ENCODE measurements around the gene FIGNL2.

Gene FIGNL2

DNA sequence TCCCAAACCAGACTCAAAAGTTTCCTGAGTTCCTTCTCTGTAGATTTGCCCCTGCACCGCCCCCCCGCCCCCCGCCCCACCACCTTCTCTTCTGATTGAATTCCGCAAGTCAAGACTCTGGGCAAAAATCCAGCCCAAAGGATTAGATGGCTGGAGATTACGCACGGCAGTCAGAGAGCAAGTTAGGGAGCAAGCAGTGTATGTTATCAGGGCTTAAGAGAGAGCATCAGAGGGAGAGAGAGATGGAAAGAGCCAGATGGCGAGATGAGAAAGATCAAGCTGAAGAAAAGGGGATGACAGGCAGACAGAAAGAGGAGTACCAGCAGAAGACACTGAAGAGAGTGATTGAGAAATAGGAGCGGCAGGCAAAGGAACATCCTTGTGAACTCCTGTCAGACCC is 25.5 kb upstream of the FIGNL2 start:
- DNase-seq (ENCODE audit: low read depth): no peak

DNA sequence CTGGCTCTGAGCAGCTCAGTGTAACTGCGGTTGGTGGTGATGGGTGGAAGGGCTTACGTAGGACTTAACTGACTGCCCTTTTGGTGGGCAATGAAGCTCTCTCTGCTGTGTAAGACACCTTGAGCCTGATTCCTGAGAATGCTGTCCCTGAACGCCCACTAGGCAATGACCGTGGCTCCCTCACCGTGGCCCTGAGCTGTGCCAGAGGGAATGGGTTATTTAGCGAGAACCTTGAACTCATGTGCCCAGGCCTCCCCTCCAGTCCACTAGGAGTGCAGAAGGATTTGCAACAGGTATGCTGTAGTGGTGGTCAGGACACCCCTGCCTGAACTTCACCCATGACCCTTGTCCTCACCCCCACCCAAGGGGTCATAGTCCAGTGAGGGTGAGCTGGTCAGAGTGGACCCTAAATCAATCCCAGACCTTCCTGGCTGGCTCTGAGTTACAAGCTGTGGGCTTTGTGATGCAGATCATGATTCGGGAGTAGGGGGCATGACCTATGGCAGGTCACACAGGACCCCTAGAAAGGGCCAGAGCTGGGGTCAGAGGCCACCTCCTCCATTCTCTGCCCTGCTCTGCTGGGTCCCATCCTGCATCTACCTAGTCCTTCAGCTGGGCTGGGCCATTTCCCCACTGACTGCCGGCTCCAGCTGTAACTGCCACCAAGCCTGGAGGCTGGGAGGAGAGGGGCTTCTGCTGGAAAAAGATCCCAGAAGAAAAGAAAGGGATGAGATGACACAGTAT is 24.9 kb upstream of the FIGNL2 start:
- DNase-seq (ENCODE audit: low read depth): no peak

DNA sequence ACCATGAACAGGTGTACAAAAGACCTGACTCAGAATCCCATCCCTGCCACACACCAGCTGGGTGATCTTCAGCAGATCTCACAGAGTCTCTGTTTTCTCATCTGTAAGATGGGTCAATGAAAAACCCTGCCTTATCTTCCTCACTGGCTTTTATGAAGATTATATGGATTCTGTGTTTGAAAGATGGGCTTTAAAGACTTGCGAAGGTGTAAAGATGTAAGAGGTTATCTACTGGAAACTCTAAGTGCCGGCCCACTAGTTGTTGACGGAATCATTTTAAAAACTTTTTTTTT is 24.1 kb upstream of the FIGNL2 start:
- DNase-seq (ENCODE audit: low read depth): no peak

DNA sequence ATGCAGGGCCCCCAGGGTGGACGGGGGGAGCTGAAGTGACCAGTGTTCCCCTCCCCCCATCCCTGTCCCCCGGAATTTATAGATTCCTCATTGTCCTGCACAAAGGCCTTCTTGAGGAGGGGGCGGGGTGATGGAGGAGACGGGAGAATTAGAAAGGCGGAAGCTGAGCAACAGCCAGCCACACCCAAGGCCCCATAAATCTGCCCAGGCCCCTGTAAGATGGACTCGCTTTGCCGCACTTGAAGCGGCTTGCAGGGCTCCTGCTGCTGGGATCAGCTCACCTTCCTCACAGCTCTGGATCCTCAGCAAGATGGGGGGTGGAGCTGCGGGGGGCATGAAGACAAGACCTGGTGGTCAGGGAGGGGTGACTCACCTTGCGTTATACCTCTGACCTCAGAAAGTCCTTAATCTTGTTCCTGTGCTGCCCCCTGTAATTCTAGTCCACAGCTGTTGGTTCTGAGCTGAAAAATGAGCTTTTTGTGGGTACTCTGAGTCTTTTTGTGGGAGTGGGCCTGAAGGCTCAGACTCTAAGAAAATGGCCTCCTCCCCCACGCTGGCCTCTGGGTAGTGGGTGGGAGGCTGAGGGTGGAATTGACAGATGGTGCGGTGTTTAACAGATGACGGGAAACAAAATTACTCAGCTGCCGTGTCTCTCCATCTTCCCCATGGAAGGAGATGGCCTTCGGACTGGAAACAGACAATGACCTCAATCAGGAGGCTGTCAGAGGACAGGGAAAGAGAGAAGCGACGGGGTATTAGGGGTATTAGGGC is 23.6 kb upstream of the FIGNL2 start:
- DNase-seq (ENCODE audit: low read depth): no peak

DNA sequence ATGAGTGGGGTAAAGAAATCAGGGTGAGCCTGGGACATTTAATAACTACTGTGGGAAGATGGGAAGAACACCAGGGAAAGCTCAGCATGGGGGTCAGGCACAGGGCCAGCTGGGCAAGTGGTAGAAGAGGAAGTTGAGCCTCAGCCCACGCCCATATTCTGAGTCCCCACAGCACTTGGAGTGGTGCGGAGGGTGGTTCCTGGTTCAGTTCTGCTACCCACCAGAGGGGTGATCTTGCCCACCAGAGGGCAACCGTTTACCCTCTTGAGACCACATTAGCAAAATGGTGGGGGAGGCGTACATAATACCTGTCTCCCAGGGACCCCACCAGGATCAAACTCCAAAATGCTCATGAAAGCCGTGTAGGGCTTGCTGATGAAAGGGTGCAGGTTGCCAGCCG is 22.6 kb upstream of the FIGNL2 start:
- DNase-seq (ENCODE audit: low read depth): no peak

DNA sequence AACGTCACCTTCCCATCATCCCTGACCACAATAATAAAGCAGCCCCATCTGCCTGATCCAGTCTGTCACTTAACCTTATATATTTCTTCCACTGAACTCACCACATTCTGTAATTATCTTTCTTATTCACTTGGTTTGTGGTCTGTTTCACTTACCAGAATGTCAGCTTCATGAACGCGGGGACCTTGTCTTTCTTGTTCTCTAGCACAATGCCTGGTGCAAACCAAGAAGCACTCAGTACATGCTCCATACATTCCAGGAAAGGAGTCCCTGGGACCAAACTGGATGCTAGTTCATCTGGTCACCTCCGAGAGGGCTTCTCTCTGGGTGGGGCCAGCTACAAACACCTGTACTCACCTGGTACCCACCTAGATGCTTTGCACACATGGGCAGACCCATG is 22.0 kb upstream of the FIGNL2 start:
- DNase-seq (ENCODE audit: low read depth): no peak

DNA sequence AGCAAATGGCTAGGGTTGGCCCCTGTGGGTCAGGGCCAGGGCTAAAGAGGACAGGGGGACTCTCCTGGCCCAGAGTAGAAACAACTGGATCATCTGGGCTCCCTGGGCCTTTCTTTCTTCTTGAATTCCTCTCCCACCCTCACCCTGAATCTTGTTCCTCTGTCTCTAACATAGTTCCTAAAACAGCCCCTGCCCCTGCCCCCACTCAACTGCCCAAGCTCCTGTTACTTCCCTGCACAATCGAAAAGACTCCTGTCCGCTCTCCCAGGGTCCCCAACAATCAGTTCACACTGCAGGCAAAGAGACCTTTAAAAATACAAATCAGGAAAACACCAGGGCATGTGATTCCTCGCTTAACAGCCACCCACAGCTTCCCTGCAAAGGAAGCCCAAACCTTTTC is 21.4 kb upstream of the FIGNL2 start:
- no peak for DNase-seq (ENCODE audit: low read depth)

DNA sequence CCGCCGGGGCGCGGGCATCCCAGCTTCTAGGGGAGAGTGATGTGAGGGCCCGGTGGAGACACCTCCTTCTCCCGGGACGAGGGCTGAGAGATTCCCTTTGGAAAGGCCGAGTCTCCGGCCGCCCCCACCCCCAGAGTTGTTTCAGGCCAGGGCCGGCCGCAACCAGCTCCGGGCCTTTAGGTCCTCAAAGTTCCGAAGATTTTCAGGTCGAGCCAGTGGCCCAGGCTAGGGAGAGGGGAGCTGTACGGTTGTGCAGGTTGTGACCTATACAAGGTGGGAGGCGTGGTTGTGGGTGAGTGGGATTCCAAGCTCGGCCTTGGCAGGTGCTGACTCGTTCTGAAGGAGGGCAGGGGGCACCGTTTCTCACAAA is 21.0 kb upstream of the FIGNL2 start:
- DNase-seq (ENCODE audit: low read depth): no peak

DNA sequence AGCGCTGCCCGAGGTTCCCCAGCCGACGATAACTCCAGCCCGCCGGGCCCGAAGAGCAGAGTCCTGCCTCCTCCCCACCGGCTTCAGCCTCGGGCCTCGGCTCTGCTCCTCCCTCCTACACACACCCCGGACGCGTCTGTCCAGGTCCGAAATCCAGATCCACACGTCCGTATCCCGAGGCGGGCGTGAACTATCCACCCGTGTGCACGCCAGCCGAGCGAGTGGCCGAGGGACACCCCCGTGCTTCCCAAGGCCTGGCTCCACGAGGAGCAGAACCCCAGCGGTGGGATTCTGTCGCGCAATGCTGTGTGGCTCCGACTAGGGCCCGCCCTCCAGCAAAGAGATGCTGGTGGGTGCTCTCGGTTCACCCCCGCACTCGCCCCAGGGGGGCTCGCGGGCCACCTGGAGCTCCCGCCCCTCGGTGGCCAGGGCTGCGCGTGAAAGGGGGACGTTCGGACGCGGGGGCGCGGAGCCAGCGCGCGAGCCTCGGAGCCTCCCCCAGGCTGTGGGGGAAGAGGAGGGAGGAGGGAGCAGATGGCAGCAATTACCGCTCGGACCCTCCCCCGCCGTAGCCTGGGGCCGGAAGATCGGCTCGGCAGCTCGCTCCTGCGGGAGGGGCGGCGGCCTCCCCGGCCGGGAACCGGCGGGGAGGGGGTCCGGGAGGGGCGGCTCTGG is 20.4 kb upstream of the FIGNL2 start:
- DNase-seq (ENCODE audit: low read depth): no peak

DNA sequence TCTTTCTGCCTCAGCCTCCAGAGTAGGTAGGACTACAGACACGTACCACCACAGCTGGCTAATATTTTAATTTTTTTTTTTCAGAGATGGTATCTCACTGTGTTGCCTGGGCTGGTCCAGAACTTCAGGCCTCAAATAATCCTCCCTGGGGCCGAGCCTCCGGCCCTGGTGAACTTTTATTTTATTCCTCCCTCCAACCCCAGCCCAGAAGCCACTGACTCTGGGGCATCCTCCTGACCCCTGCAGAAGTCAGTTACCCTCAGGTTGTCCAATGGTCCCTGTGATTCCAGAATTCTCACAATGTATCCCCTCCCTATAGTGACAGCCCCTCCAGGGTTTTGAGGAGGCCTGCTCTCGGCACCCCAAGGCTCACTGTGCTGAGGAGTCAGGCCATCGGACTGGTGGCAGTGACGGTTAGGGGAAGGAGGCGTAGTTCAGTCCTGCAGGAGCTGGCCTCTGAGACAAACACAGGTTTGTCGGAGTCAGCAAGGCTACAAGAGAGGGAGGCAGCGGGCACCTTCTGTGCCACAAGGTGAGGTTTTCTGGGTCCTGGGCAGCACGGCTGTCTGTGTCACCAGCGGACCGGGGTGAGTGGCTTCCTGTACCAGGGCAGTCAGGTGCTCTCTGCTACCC is 19.4 kb upstream of the FIGNL2 start:
- DNase-seq (ENCODE audit: low read depth): no peak

DNA sequence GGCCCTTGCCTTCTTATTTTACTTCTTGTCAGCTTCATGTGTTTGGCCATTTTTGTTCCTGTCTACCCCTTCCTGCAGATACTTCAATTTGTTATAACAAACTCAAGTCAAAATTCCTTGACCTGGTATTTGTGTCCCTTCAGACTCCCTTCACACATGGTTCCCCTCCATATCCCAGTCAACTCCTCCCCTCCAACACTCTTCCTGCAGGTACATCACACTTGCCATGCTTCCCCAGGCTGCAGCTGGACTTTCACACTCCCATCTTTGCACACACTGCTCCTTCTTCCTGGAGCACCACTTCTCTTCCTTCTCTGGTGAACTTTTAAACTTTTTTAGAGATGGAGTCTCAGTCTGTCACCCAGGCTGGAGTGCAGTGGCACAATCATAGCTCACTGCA is 18.9 kb upstream of the FIGNL2 start:
- DNase-seq (ENCODE audit: low read depth): no peak

DNA sequence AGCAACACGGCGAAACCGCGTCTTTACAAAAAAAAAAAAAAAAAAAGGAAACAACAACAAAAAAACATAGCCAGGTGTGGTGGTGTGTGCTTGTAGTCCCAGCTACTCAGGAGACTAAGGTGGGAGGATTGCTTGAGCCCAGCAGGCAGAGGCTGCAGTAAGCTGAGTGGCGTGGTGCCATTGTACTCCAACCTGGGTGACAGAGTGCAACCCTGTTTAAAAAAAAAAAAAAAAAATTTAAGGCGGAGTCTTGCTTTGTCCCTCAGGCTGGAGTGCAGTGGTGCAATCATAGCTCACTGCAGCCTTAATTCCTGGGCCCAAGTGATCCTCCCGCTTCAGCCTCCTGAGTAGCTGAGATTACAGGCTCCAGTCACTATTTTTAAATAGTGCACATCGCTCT is 18.2 kb upstream of the FIGNL2 start:
- no peak for DNase-seq (ENCODE audit: low read depth)

DNA sequence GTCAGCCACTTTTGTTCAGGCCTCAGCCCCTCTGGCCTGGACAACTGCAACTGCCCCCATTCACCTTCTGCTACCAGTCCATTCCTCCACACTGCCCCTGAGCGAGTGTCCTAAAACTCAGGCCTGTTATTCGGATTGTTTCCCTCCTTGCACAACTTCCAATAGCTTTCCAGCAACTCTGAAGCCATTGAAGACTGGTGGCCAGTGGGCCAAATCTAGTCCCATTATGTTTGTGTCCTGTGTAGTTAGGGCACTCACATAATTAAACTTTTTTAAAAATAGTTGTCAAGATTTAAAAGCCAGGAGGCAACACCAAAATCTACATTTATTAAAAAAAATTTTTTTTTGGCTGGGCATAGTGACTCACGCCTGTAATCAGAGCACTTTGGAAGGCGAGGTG is 17.8 kb upstream of the FIGNL2 start:
- no peak for DNase-seq (ENCODE audit: low read depth)

DNA sequence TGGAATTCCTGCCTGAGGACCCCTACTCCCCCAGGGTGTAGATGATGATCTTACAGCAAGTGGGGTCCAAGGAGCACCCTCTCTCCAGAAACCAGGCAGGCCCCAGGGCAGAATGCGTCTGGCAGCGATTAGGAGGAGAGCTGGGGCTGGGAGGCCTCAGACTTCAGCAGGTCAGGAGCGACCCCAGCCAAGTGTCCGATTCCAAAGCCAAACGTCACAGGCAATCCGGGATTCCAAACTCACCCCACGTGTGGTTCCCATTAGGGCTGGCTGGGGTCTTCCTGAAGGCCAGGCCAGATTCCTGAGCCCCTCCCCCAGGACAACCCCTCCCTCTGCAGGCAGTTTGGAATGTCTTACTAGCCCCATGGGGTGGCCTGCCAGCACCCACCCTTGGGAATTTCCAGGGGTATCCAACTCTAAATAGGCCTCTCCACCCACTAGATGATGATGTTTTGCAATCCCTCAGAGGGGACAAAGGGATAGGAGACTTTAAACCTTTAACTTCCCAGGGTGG is 17.3 kb upstream of the FIGNL2 start:
- DNase-seq (ENCODE audit: low read depth): no peak

DNA sequence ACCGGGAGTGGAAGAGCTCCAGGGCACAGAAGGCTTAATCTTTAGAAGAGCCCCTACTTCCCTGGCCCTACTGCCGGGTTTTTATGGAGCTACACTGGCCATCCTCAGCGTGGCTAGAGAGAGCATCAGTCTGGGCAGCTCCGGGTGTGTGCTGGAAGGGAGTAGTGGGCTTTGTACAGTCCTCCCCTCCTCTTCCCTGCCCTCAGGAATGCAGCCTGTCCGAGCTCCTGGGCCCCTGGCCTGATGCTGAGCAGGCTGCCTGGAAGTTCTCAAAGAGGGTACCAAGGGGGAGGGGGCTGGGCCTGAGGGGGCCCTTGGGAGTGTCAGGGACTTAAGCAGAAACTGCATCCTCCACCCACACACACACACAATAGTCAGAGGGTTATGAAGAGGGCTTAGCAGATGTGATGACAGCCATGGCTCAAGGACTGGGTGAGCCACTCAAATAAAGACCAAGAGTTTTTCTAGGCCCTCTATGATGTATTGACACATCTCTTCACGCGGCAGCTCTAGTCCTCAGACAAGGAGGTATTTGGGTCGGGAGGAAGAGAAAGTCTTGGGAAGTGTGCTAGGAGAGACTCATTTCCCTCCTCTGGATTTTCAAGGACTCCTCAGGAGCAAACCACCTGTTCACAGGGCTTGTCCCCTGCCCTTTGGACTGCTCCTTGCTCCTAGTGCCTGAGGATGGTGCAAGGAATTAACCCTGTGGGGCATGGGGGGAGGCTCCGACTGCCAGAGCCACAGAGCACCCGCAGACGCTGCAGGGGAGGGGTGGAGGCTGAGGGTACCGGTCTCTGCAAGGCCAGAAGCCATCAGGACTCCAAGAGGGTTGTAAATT is 16.5 kb upstream of the FIGNL2 start:
- DNase-seq (ENCODE audit: low read depth): no peak

DNA sequence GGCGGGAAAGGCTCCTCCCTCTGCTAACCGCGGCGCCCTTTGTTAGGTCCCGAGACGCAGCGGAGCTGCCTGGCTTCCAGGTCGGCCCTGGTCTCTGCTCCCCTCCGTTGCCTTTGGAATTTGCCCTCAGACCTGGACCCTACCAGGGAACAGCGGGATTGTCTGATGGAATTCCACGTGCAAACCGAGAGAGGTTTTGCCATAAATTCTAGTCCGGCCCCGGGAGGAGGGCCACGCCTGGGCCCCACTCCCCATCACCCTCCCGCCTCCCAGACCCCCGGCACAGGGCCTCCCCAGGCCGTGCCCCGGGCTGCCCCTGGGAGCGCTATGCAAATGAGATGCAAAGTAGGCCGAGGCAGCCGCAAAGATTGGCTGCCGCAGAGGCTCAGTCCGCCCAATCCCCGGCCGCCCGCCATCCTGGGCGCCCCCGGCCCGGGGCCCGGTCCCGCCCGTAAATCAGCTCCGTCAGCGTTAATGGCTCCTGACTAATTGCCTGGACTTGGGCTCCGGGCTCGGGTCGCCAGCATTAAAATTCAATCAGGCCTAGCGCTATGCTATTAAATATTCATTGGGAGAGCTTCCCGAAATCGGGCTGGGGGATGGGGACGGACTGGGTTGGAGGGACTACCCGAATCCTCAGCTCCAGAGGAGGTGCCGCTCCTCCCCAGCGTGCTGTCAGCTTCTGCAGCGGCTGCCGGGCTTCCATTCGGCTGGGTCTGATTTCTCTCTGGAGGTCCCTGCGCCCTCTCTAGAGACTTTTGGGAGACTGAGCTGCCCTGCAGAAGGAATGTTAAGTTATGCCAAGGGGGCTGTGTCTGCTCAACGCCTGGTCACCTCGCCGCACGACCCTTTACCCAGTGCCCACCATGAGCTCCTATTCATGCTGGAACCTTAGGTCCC is 15.7 kb upstream of the FIGNL2 start:
- no peak for DNase-seq (ENCODE audit: low read depth)

DNA sequence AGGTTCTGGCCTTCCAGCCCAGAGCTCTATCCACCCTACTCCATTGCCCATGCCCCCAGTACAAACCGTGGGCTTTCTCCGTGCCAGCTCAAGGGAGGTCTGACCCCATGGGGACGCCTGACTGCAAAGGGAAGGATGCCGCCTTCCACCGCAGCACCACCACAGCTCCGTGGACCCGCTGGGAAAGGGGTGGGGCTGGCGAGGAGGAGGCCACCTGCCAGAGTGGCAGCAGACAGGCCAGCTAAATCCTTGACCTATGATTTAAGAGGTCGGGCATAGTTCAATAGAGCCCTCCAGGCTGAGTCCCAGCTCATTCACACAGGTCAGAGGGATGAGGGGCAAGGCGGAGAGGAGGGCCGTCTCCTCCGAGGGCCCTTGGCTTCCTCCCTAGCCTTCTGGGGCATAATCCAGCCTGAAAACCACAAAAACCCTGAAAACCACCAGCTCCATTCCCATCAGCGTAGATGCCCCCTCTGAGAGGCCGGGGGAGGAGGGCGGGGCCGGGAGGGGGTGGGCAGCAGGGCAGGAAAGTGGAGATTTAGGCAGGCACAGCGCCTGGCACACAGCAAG is 14.9 kb upstream of the FIGNL2 start:
- no peak for DNase-seq (ENCODE audit: low read depth)

DNA sequence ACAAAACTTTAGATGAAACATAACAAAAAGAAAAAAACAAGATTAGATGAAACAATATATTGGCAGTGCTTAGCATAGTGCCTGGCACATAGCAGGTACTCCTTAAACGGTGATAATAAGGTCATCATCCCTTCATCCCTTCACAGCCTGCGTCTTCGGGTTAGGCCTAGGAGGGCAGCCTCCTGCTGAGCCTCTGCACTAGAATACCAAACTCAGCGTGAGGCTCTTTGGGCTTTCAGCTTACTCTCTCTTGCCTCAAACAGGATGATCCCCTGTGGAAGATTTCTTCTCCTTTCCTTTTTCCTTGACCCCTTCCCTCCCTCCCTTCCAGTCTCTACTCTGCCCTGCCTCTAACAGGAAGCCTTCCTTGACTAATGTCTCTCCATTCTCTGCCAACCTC is 14.4 kb upstream of the FIGNL2 start:
- no peak for DNase-seq (ENCODE audit: low read depth)

DNA sequence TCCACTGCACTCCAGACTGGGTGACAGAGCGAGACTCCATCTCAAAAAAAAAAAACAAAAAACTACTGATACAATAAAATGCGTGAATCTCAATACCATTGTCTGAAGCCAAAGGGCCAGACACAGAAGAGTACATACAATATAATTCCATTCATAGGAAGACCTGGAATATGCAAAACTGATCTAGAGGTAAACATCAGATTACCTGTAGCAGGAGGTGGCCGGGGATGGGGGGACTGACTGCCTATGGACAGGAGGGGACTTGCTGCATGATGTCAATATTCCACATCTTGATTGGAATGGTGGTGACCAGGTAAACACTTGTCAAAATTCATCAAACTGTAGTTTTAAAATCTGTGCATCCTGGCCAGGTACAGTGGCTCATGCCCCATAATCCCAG is 12.5 kb upstream of the FIGNL2 start:
- no peak for DNase-seq (ENCODE audit: low read depth)

DNA sequence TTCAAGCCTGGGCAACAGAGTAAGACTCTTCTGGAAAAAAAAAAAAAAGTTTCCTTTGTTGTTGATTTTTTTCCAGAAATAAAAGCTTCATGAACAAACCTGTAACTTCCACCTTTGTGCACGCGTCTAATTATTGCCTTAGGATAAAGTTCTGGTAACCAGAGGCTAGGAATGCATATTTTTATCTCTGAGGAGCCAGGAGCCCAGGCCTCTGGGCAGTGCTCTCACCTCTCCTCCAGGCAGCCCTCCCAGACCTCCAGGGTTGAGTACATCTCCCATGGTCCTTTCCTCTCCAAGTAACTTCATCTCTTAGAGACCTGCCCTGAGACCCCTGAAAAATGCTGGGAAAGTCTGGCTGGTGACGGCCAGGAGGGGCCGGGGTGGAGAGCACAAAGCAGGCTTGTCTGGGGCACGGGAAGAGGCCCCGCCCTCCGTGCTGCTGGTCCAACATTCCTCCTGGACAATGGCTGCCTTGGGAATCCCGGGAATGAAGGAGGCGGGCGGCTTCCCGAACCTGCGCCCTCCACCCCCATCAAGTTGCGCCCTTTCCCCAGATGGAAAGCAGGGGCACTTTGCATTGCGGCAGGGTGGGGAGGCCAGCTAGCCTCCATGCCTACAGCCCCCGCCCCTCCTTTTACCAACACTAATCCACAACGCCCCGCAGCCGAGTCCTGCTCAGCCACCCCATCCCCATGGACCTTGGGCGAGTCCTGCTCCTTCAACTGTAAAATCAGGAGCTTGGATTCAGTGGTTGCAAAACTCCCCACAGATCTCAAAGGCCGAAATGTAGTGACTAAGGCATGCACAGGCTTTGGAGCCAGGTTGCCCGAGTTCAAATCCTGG is 7.3 kb upstream of the FIGNL2 start:
- no peak for DNase-seq (ENCODE audit: low read depth)

Data from HS-27A (cell line).